ENCODE measurements around the gene PRIMA1. TPM values are rescaled to one million over a fixed set of nuclear protein-coding genes. Genes with fewer than 3 reads are reported as not detected.
A peak's percentile ranks its signal among the peaks of the same experiment; 100 is the strongest.

PRIMA1 gene
- total RNA-seq, 1 experiment from 2014 or later: 0.26 TPM

DNA sequence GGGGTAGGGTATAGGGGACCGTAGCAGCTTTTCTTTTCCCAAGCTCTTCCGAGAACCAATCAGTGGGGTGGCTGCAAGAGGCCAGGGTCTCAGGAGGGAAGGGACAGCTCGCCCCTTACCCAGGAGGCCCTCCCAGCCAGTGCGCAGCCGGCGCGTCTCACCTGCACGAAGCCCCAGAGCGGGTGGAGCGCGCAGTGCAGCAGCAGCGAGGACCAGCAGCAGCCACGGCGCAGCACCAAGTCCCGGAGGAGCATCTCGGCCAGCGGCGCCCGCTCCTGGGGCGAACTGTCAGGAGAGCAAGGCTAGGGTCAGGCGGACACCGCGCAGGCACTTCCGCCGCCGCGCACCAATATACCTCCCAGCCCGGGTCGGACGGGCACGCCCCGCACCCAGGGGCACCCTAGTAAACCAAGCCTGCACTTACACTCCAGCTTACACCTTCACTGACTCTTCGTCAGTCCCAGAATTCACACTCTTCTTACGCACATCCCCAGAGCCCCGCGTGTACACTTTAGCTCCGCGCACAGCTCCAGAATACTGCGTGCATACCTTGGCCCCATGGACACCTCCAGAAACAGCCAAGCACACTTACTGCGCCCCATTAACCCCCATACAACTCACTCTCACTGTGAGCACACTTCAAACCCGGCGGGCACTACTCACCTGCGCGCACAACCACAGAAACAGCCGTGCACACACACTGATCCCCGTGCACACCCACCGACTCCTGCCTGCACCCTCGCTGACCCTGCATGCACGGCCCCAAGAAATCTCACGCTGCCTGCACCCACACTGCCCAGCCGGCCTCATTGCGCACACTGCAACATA lies 606 bp downstream of the PRIMA1 start:
- in situ Hi-C loops (cut with HindIII; ENCODE audit: low pct_unique_long_range_greater_than_20kb, low sequenced_read_pairs) (no loop called here), intact Hi-C loops (cut with micrococcal nuclease; ENCODE audit: unreplicated experiment) (loop anchor here (10.0 kb wide), 1 partner anchor 133 kb away; no protein-coding TSS in a partner anchor)
- no peaks in the 10 kb centered on the region; the same call in 1 of the 2 replicates for H3K27me3 ChIP-seq (ENCODE audit: control insufficient read depth, insufficient read depth, low read length)
- ChIA-PET CTCF (no interaction called here), POLR2A (no interaction called here)
- no TSS peak for BruUV-seq (replicated peaks)
- ATAC-seq: no peak
- TF ChIP-seq POLR2AphosphoS5 (IDR thresholded peaks at IDR 0.05; ENCODE audit: low read depth, low read length) (no peak), TCF7L2 (IDR thresholded peaks at IDR 0.05; ENCODE audit: low read depth, low read length) (no peak), SIN3A (IDR thresholded peaks at IDR 0.05; ENCODE audit: borderline replicate concordance, insufficient read depth, low read depth, low read length) (no peak)
- TF ChIP-seq, protein P1, sequence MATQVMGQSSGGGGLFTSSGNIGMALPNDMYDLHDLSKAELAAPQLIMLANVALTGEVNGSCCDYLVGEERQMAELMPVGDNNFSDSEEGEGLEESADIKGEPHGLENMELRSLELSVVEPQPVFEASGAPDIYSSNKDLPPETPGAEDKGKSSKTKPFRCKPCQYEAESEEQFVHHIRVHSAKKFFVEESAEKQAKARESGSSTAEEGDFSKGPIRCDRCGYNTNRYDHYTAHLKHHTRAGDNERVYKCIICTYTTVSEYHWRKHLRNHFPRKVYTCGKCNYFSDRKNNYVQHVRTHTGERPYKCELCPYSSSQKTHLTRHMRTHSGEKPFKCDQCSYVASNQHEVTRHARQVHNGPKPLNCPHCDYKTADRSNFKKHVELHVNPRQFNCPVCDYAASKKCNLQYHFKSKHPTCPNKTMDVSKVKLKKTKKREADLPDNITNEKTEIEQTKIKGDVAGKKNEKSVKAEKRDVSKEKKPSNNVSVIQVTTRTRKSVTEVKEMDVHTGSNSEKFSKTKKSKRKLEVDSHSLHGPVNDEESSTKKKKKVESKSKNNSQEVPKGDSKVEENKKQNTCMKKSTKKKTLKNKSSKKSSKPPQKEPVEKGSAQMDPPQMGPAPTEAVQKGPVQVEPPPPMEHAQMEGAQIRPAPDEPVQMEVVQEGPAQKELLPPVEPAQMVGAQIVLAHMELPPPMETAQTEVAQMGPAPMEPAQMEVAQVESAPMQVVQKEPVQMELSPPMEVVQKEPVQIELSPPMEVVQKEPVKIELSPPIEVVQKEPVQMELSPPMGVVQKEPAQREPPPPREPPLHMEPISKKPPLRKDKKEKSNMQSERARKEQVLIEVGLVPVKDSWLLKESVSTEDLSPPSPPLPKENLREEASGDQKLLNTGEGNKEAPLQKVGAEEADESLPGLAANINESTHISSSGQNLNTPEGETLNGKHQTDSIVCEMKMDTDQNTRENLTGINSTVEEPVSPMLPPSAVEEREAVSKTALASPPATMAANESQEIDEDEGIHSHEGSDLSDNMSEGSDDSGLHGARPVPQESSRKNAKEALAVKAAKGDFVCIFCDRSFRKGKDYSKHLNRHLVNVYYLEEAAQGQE (IDR thresholded peaks at IDR 0.05; ENCODE audit: insufficient read depth in 1 of 2, low read depth in 2 of 2, low read length in 1 of 2): no peak
- TF ChIP-seq, protein P2, sequence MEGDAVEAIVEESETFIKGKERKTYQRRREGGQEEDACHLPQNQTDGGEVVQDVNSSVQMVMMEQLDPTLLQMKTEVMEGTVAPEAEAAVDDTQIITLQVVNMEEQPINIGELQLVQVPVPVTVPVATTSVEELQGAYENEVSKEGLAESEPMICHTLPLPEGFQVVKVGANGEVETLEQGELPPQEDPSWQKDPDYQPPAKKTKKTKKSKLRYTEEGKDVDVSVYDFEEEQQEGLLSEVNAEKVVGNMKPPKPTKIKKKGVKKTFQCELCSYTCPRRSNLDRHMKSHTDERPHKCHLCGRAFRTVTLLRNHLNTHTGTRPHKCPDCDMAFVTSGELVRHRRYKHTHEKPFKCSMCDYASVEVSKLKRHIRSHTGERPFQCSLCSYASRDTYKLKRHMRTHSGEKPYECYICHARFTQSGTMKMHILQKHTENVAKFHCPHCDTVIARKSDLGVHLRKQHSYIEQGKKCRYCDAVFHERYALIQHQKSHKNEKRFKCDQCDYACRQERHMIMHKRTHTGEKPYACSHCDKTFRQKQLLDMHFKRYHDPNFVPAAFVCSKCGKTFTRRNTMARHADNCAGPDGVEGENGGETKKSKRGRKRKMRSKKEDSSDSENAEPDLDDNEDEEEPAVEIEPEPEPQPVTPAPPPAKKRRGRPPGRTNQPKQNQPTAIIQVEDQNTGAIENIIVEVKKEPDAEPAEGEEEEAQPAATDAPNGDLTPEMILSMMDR (IDR thresholded peaks at IDR 0.05): no peak
- DNase-seq (ENCODE audit: low read depth, low spot score): no peak
- H3K9me3 ChIP-seq (ENCODE audit: control insufficient read depth, insufficient read depth, low read depth, low read length): no peaks in the 10 kb centered on the region
- no peaks in the 10 kb centered on the region for H3K4me1 ChIP-seq (ENCODE audit: control insufficient read depth, insufficient read depth, low read length)
- H3K36me3 ChIP-seq (ENCODE audit: control insufficient read depth, insufficient read depth, low read length): no peaks in the 10 kb centered on the region
- H3K4me3 ChIP-seq (ENCODE audit: low read depth in 2 of 2, low read length in 2 of 2): peak overlapping the region in 1 of 2 experiments; percentile 38; a peak in 3 of 4 replicates
- H3K27ac ChIP-seq (ENCODE audit: low read length): no peak overlapping the region

DNA sequence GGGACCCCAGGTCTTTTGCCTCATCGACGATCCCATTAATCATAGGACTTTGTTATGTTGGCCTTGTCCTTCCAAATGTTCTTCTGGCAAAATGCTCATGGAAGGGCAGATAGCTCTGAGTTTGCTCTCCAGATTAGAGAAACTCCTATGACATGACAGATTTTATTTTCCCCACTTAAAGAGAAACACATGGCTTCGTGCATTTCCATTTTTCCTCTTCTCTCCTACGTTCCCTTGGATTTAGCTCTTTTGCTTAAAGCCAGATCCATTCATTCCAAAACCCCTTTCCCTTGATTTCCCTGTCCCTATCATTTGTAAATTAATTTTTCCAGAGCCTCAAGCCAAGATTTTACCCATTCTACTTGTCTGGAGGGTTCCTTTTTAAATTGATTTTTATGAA lies 2.9 kb downstream of the PRIMA1 start:
- ATAC-seq (no peak), DNase-seq (ENCODE audit: low read depth, low spot score) (no peak)
- CTCF ChIA-PET: no interaction called here
- POLR2A ChIA-PET: no interaction called here
- in situ Hi-C loops (cut with HindIII; ENCODE audit: low pct_unique_long_range_greater_than_20kb, low sequenced_read_pairs): no loop called here
- Histone ChIP-seq H3K4me1 (ENCODE audit: control insufficient read depth, insufficient read depth, low read length) (no peaks in the 10 kb centered on the region), H3K27ac (ENCODE audit: low read length) (no peak overlapping the region), H3K9me3 (ENCODE audit: control insufficient read depth, insufficient read depth, low read depth, low read length) (no peaks in the 10 kb centered on the region), H3K36me3 (ENCODE audit: control insufficient read depth, insufficient read depth, low read length) (no peaks in the 10 kb centered on the region), H3K27me3 (ENCODE audit: control insufficient read depth, insufficient read depth, low read length) (no peaks in the 10 kb centered on the region; the same call in 1 of the 2 replicates), H3K4me3 (ENCODE audit: low read depth in 2 of 2, low read length in 2 of 2) (no peak overlapping the region)
- TF ChIP-seq, protein P2 (IDR thresholded peaks at IDR 0.05): no peak
- no peak for TF ChIP-seq POLR2AphosphoS5 (IDR thresholded peaks at IDR 0.05; ENCODE audit: low read depth, low read length)
- no TSS peak for BruUV-seq (replicated peaks)
- intact Hi-C loops (cut with micrococcal nuclease; ENCODE audit: unreplicated experiment): loop anchor here (10.0 kb wide), 1 partner anchor 131 kb away; no protein-coding TSS in a partner anchor

Data from Panc1 (cell line).